Measurements from ENCODE around the gene ASRGL1.
A peak's percentile ranks its signal among the peaks of the same experiment; 100 is the strongest.
"Not testable (repeated sequence)": the region's sequence is repeated elsewhere in the genome, so short reads cannot be mapped to it uniquely, and the experiment has no call there.

Gene ASRGL1

GRCh38 chr11:62353841-62354240, 16.6 kb downstream of the ASRGL1 start:
- no peak for DNase-seq

DNA sequence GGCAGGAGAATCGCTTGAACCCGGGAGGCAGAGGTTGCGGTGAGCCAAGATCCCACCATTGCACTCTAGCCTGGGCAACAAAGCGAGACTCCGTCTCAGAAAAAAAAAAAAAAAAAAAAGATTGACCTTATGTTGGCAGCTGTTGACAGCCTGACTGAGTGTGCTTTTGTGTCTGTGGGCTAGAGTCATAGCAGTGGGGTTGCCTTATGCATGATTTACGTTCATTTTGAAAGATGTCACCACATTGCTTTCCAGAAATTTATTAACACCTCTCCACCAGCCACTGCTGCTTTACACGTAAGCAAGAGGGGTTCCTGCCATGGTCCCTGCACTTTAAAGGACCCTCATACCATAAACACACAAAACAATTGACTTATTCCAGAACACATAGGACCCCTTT, 21.0 kb downstream of the ASRGL1 start:
- no peak for DNase-seq

GRCh38 chr11:62359475-62359874, 22.2 kb downstream of the ASRGL1 start:
- DNase-seq: no peak

GRCh38 chr11:62360685-62361084, 23.4 kb downstream of the ASRGL1 start:
- no peak for DNase-seq

DNA sequence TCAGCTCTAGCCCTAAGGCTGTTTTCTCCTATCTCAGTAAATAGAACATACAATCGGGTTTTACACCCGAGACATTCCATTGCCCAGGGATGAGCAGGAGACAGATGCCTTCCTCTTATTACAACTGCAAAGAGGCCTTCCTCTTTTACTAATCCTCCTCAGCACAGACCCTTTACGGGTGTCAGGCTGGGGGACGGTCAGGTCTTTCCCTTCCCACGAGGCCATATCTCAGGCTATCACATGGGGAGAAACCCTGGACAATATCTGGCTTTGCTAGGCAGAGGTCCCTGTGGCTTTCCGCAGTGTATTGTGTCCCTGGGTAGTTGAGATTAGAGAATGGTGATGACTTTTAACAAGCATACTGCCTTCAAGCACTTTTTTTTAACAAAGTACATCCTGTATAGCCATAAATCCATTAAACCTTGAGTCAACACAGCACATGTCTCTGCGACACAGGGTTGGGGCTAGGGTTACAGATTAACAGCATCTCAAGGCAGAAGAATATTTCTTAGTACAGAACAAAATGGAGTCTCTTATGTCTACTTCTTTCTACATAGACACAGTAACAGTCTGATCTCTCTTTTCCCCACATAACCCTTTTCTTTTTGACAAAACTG, 31.7 kb downstream of the ASRGL1 start:
- DNase-seq: not testable (repeated sequence)

GRCh38 chr11:62370743-62371440, 33.6 kb downstream of the ASRGL1 start:
- DNase-seq: peak; percentile 41 to 48

GRCh38 chr11:62372871-62373270, 35.6 kb downstream of the ASRGL1 start:
- DNase-seq: no peak

DNA sequence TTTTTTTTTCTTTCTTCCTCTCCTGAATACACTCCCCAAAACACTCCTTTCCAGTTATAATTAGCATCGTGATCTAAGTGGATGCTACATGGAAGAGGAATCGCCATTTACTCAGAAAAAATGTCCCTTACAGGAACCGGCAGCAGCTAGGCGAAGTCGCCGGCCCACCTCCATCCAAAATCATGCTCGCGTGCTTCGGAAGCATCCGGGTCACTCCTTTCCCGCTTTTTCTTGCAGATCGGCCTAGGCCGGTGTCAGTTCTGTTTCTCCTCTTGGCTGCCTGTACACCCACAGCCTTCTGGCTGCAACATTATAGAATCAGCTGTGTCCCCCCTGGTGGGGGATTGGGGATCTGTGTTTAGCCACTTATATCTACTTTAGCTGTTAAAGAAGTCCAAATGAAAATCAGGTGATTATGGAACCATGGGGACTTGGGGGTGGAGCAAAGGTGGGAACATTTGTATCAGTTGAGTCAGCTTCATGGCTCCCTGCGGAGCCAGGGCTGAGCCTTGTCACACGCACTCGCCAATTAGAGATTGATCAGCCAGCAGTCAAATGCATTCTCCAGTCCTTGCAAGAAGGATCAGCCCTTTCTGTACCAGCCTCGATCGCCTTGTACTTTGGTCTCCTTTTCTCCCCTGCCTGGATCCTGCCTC, 36.3 kb downstream of the ASRGL1 start:
- no peak for DNase-seq

DNA sequence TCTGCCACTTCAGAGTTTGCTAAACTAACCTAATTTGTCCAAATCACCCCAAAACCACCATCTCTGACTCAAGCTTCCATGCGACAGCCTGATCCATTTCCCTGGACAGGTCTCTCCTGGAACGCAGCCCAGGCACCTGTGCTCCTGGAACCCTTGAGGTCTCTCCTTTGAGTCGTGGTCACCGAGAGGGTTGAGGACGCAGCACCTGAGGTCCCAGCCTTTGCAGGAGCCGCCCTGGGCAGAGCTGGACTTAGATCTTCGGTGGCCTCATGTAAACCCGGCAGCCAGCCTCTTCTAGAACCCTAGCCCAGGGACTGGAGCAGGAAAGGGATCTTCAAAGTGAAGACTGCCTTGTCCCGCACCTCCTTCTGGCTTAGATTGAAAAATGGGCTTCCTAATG, 37.6 kb downstream of the ASRGL1 start:
- DNase-seq: no peak

DNA sequence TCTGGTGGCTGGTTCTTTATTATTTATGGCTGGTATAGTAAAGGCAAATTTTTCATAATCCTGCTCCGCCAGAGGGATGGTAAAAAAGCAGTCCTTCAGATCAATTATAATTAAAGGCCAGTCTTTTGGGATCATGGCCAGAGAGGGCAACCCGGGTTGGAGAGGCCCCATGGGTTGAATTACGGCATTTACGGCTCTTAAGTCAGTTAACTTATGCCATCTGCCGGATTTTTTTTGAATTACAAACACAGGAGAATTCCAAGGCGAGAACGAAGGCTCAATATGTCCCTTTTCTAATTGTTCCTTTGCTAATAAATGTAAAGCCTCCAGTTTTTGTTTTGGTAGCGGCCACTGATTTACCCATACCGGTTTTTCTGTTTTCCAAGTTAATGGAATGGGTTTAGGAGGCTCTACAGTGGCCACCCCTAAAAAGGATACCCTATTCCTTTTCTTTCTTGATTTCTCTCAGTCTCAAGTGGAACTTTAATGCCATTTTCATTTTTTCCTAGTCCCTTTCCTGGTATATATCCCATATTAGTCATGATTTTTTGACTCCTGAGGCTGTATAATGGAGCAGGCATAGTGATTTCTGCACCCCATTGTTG, 41.3 kb downstream of the ASRGL1 start:
- peak; percentile 47 to 90 for DNase-seq

GRCh38 chr11:62379586-62379985, 42.3 kb downstream of the ASRGL1 start:
- not testable (repeated sequence) for DNase-seq

DNA sequence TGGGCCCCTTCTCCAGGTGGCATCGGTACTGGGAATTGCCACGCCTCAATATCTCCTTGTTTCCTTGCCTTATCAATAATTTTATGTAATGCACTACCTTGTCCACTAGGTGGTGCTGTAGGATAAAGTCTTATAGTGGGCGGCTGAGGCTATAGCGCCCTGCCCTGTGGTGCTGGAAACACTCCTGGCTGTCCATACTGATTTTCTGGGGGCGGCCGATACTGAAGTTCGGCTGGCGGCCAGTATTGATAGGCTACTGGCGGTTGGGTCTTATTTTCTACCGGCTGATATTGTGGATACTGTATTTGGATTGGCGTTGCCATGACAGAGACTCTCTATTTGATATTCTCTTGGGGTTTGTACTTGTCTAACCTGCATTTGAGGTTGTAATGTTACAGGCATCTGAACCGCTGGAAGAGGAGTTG, 43.6 kb downstream of the ASRGL1 start:
- peak; percentile 64 to 85 for DNase-seq

DNA sequence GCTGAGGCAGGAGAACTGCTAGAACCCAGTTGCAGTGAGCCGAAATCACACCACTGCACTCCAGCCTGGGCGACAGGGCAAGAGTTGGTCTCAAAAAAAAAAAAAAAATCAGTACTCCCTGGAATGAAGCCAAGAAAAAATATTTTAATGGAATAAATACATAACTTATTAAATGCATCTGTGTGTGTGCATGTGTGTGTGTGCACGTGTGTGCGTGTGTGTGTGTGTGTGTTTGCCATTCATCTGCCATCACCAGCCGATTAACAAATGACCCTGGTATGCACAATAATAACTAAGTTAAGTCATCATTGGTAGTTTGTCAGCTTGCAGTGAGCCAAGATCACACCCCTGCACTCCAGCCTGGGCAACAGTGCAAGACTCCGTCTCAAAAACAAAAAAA, 46.6 kb downstream of the ASRGL1 start:
- DNase-seq: no peak

DNA sequence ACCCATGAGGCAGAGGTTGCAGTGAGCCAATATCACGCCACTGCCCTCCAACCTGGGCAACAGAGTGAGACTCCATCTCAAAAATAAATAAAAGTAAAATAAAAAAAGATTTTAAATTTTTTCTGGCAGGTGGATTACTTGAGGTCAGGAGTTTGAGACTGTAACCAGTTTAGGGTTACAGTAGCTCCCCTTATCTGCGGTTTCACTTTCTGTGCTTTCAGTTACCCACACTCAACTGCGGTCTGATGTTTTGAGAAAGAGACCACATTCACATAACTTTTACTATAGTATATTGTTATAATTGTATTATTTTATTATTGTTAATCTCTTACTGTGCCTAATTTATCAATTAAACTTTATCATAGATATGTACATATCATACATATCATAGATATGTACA, 48.8 kb downstream of the ASRGL1 start:
- DNase-seq: not testable (repeated sequence)

DNA sequence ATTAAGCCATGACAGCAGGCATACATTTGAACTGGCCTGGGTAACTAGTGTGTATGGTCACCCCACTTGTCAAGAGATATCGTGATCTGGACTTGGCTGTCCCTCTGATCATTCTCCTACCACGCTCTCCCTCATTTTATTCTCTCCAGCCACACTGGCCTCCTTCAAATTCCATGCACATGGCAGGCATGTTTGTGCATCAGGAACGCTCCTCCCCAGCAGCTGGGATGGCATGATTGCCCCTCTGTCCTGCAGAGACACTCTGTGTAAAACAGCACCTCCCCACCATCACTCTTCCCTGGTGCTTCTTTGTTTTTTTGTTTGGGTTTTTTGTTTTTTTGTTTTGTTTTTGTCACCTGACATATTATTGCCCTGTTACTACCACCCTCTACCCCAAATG, 50.1 kb downstream of the ASRGL1 start:
- DNase-seq: no peak

GRCh38 chr11:62388999-62389398, 51.8 kb downstream of the ASRGL1 start:
- DNase-seq: no peak

DNA sequence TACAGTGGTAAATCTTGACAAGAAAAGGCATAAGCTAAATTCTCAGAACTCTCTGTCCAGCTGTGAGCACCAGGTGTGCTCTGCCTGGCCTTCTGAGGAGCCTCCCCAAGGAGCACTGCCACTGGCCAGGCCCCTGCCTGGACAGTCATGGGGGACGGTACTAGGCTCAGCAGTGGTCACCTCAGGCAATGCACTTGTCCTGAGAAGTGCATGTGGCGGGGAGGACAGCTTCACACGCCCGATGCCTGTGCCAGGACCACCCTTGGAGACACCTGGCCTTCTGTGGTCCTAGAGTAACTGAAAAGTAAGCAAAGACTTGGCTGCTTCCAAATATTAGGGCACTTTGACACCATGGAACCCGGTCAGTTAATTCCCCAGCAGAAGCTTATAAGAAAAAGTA, 53.0 kb downstream of the ASRGL1 start:
- DNase-seq: no peak

- DNase-seq: peak in 1 of 2 donors; percentile 25
Observed at GRCh38 chr11:62390722-62391121, 53.5 kb downstream of the ASRGL1 start.

DNA sequence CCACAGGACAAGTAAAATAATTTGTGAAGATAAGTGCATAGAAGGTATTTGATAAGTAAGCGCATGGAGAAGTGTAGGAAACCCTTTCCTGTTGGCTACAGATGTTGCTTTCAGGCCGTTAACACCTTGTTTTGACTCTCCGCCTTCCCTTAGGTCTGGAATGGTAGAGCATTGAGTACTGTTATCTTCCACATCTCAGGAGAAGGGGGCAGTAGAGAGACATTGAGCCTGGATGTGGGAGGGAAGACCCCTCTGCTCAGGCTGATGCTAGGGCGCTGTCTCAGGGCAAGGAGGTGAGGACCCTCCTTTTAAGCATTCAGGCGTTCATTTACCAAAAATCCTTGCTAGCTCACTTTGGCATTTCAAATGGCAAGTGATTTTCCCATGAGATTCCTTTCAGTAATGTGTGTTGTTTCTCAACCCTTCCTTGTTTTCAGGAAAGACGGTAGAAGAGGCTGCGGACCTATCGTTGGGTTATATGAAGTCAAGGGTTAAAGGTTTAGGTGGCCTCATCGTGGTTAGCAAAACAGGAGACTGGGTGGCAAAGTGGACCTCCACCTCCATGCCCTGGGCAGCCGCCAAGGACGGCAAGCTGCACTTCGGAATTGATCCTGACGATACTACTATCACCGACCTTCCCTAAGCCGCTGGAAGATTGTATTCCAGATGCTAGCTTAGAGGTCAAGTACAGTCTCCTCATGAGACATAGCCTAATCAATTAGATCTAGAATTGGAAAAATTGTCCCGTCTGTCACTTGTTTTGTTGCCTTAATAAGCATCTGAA, 54.6 kb downstream of the ASRGL1 start:
- DNase-seq: no peak

DNA sequence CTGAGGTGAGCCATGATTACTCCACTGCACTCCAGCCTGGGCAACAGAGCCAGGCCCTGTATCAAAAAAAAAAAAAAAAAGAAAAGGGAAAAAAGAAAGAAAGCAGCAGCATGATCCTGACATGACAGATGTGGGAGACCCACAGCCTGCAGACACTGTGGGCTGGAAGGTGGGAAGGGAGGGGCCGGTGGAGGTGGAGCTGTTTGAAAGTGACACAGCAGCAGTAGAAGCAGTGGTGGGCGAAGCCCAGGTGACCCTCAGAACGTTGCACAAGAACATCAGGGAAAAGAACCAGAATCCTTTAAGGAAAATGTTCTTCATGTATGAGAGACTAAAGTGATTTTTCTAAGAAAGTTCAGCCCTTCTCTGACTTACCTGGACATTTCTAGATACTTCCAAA, 55.3 kb downstream of the ASRGL1 start:
- no peak for DNase-seq

DNA sequence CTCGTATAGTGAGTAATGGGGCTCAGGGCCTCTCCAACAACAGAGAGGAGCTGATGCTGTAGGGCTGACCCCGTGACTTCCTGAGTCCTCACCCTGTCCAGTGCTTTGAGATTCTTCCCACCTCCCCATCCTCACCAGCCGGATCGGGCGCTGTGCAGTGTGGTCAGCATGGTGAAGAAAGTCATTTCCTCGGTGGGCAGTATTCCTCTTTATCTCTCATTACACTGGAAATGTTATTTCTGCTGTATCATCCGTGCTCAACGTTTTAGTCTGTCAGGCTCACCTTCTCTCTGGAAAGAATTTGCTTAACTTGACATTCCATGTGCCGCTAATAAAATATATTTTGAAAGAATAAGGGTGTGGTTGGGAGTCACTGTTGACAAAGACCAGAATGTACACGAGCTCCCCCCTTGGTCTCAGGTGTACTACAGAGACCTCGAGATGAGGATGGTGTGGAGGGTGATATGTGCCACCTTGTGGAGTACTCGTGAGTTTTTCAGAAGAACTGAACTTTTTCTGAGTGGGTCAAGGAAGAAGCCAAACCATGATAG, 55.9 kb downstream of the ASRGL1 start:
- no peak for DNase-seq

GRCh38 chr11:62393735-62394134, 56.5 kb downstream of the ASRGL1 start:
- no peak for DNase-seq

Data from inflammatory macrophage treated with lipopolysaccharide for 1 hour (primary cell).